ENCODE results near the gene FERMT1.

Gene FERMT1

GRCh38 chr20:6122873-6123648, at the start of gene FERMT1:
TSS of gene FERMT1 (minus strand) at chr20:6123030. CDS start at chr20:6119554, 3,476 bp downstream.
- Histone ChIP-seq H3K9ac (ENCODE audit: low read depth, low read length) (no peak within 1 kb of the TSS), H3K9me3 (ENCODE audit: insufficient read depth, low read length, severe bottlenecking) (no peaks in the 10 kb centered on the region), H3K27ac (ENCODE audit: low read length) (no peak within 1 kb of the TSS), H4K20me1 (ENCODE audit: insufficient read depth, low read length) (no peaks in the 10 kb centered on the region), H3K4me1 (ENCODE audit: insufficient read depth, low read length) (no peaks in the 10 kb centered on the region), H3K79me2 (ENCODE audit: insufficient read depth, low read length) (no peaks in the 10 kb centered on the region), H2AFZ (ENCODE audit: low read depth, low read length) (no peak within 1 kb of the TSS), H3K4me2 (ENCODE audit: insufficient read depth, low read length) (no peak within 1 kb of the TSS), H3K36me3 (ENCODE audit: insufficient read depth, low read length) (no peaks in the 10 kb centered on the region), H3K4me3 (ENCODE audit: low read depth in 1 of 2, low read length in 2 of 2) (no peak within 1 kb of the TSS), H3K27me3 (ENCODE audit: insufficient read depth, low read length, poor library complexity) (peaks cover 7% of the 10 kb centered on the region)
- TF ChIP-seq EZH2 (IDR thresholded peaks at IDR 0.05; ENCODE audit: borderline replicate concordance, low read depth, low read length, severe bottlenecking): no peak
- no peak for TF ChIP-seq CTCF (IDR thresholded peaks at IDR 0.05; ENCODE audit: borderline replicate concordance, extremely low read depth, low read length, poor library complexity, severe bottlenecking)
- DNase-seq: no peak
- no peak for ATAC-seq (ENCODE audit: insufficient read depth, low read depth)

- Histone ChIP-seq H3K79me2 (ENCODE audit: insufficient read depth, low read length) (no peaks in the 10 kb centered on the region), H3K9ac (ENCODE audit: low read depth, low read length) (no peak overlapping the region), H3K9me3 (ENCODE audit: insufficient read depth, low read length, severe bottlenecking) (no peaks in the 10 kb centered on the region), H4K20me1 (ENCODE audit: insufficient read depth, low read length) (no peaks in the 10 kb centered on the region), H3K4me2 (ENCODE audit: insufficient read depth, low read length) (no peak overlapping the region), H3K4me3 (ENCODE audit: low read depth in 1 of 2, low read length in 2 of 2) (no peak overlapping the region), H3K27me3 (ENCODE audit: insufficient read depth, low read length, poor library complexity) (no peaks in the 10 kb centered on the region), H3K36me3 (ENCODE audit: insufficient read depth, low read length) (no peaks in the 10 kb centered on the region), H3K4me1 (ENCODE audit: insufficient read depth, low read length) (no peaks in the 10 kb centered on the region), H2AFZ (ENCODE audit: low read depth, low read length) (no peak overlapping the region), H3K27ac (ENCODE audit: low read length) (no peak overlapping the region)
- ATAC-seq (ENCODE audit: insufficient read depth, low read depth): no peak
- no peak for DNase-seq
- TF ChIP-seq EZH2 (IDR thresholded peaks at IDR 0.05; ENCODE audit: borderline replicate concordance, low read depth, low read length, severe bottlenecking): no peak
Measured at GRCh38 chr20:6169251-6169650, 46.4 kb upstream of the FERMT1 start.

GRCh38 chr20:6168204-6168603, 45.4 kb upstream of the FERMT1 start:
- no peaks in the 10 kb centered on the region for H3K36me3 ChIP-seq (ENCODE audit: insufficient read depth, low read length)
- no peak for TF ChIP-seq CTCF (IDR thresholded peaks at IDR 0.05; ENCODE audit: borderline replicate concordance, extremely low read depth, low read length, poor library complexity, severe bottlenecking)
- no peak for TF ChIP-seq EZH2 (IDR thresholded peaks at IDR 0.05; ENCODE audit: borderline replicate concordance, low read depth, low read length, severe bottlenecking)
- no peak for ATAC-seq (ENCODE audit: insufficient read depth, low read depth)

GRCh38 chr20:6165346-6165745, 42.5 kb upstream of the FERMT1 start:
- H3K79me2 ChIP-seq (ENCODE audit: insufficient read depth, low read length): no peaks in the 10 kb centered on the region
- no peak overlapping the region for H3K4me3 ChIP-seq (ENCODE audit: low read depth in 1 of 2, low read length in 2 of 2)
- H3K9ac ChIP-seq (ENCODE audit: low read depth, low read length): no peak overlapping the region
- H3K4me1 ChIP-seq (ENCODE audit: insufficient read depth, low read length): no peaks in the 10 kb centered on the region
- H4K20me1 ChIP-seq (ENCODE audit: insufficient read depth, low read length): no peaks in the 10 kb centered on the region
- no peak for ATAC-seq (ENCODE audit: insufficient read depth, low read depth)
- no peak overlapping the region for H2AFZ ChIP-seq (ENCODE audit: low read depth, low read length)
- no peaks in the 10 kb centered on the region for H3K27me3 ChIP-seq (ENCODE audit: insufficient read depth, low read length, poor library complexity)
- H3K4me2 ChIP-seq (ENCODE audit: insufficient read depth, low read length): no peak overlapping the region
- H3K27ac ChIP-seq (ENCODE audit: low read length): no peak overlapping the region
- no peaks in the 10 kb centered on the region for H3K36me3 ChIP-seq (ENCODE audit: insufficient read depth, low read length)
- H3K9me3 ChIP-seq (ENCODE audit: insufficient read depth, low read length, severe bottlenecking): no peaks in the 10 kb centered on the region
- DNase-seq: no peak
- TF ChIP-seq EZH2 (IDR thresholded peaks at IDR 0.05; ENCODE audit: borderline replicate concordance, low read depth, low read length, severe bottlenecking) (no peak), CTCF (IDR thresholded peaks at IDR 0.05; ENCODE audit: borderline replicate concordance, extremely low read depth, low read length, poor library complexity, severe bottlenecking) (no peak)

More at GRCh38 chr20:6168204-6168603, 45.4 kb upstream of the FERMT1 start:
- H3K4me2 ChIP-seq (ENCODE audit: insufficient read depth, low read length): no peak overlapping the region
- no peaks in the 10 kb centered on the region for H3K27me3 ChIP-seq (ENCODE audit: insufficient read depth, low read length, poor library complexity)
- DNase-seq: no peak
- H3K9ac ChIP-seq (ENCODE audit: low read depth, low read length): no peak overlapping the region
- H3K9me3 ChIP-seq (ENCODE audit: insufficient read depth, low read length, severe bottlenecking): no peaks in the 10 kb centered on the region
- no peaks in the 10 kb centered on the region for H3K79me2 ChIP-seq (ENCODE audit: insufficient read depth, low read length)
- H3K27ac ChIP-seq (ENCODE audit: low read length): no peak overlapping the region
- no peaks in the 10 kb centered on the region for H3K4me1 ChIP-seq (ENCODE audit: insufficient read depth, low read length)
- no peak overlapping the region for H3K4me3 ChIP-seq (ENCODE audit: low read depth in 1 of 2, low read length in 2 of 2)
- no peaks in the 10 kb centered on the region for H4K20me1 ChIP-seq (ENCODE audit: insufficient read depth, low read length)
- no peak overlapping the region for H2AFZ ChIP-seq (ENCODE audit: low read depth, low read length)
